HG02571 (cell line): ENCODE data around the gene MLLT10.

Experiments used
- ATAC-seq: cut with Tn5 transposase; IDR thresholded peaks from one replicate; pipeline ENCODE4 v1.9.1; 2021; ENCODE audit warnings: mild to moderate bottlenecking, moderate library complexity; ENCODE audit not compliant: unreplicated experiment

The MLLT10 gene

DNA sequence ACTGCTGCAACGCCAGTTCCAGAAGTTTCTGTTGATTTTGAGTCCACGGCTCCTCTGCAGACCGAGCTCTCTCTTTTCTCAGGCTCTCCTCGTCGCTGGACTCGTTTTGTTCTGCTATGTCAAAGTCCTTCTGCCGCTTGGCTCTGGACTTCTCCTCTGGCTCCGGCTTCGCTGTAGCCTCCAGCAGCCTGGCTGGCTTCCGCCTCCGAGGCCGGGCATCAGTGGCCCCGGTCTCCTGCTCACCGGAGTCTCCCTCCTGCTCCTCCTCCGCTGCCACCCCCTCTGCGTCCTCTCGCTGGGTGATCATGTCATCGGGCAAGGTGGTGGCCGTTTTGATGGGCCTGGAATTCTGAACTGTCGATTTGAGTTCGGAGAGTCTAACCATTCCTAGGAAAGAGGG lies 225.2 kb downstream of the MLLT10 start:
- no peak for ATAC-seq

- ATAC-seq: no peak
Observed at GRCh38 chr10:21760332-21760731, 226.3 kb downstream of the MLLT10 start.

GRCh38 chr10:21764466-21765189 lies 230.6 kb downstream of the MLLT10 start:
- ATAC-seq: no peak

DNA sequence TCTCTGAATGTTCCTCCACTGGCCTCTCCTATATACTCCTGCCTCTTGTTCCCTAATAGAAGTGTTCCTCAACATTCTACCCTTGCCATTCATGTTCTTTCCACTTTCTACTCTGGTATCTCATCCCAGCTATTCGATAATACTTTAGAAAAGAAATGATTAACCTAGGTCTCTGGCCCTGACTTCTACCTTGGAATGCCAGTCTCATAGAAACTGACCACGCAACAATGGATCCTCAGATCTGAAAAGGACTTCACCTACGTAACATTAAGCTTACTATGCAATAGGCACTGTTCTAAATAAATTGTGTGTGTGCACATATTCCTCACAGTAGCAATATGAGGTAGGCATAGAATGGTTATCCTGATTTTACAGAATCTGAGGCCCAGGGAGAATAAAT lies 235.0 kb downstream of the MLLT10 start:
- no peak for ATAC-seq

DNA sequence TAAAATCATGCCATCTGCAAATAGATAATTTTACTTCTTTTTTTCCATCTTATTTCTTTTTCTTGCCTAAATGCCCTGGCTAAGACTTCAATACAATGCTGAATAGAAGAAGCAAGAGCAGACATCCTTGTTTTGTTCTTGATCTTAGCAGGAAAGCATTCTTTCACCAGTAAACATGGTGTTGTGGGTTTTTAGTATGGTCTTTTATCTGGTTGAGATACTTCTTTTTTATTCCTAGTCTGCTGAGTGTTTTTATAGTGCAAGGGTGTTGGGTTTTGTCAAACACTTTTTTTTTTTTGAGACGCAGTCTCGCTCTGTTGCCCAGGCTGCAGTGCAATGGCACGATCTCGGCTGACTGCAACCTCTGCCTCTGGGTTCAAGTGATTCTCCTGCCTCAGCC lies 237.2 kb downstream of the MLLT10 start:
- ATAC-seq: no peak

DNA sequence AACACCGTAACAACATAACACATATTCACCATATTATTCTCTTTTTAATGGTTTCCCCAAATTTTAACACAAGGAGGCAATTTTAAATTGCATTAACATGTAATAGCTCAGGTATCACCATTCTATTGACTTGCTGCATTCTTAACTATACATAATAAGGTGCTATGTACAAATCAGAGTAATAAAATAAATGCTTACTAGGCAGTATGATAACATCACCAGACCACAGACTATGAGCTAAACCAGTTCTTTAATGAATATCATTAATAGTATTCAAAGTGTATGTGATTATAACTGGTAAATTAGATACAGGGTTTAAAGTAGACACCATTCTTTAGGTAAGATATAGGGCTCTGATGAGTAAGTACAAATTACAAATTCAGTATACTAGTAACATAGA lies 242.9 kb downstream of the MLLT10 start:
- no peak for ATAC-seq

GRCh38 chr10:21791276-21791675 lies 257.2 kb downstream of the MLLT10 start:
- no peak for ATAC-seq
